HepG2 (cell line): ENCODE measurements around the gene BSND. TPM values are rescaled to one million over a fixed set of nuclear protein-coding genes. Genes with fewer than 3 reads are reported as not detected.

ENCODE experiments used
- AGO1 ChIP-seq: fragments of 200-400 bp; formaldehyde crosslinking; IDR thresholded peaks from 2 replicates; pipeline ENCODE4 v1.6.1; 2017; ENCODE audit warnings: mild to moderate bottlenecking, low read depth, low read length, moderate library complexity; ENCODE audit not compliant: poor library complexity, severe bottlenecking
- AKAP8 ChIP-seq: sonication (generic); formaldehyde crosslinking; IDR thresholded peaks from 2 replicates; pipeline ENCODE4 v1.5.1; 2020; ENCODE audit warnings: mild to moderate bottlenecking, missing genetic modification reagents
- JUN ChIP-seq: sonication (generic); formaldehyde crosslinking; IDR thresholded peaks from 2 replicates; pipeline ENCODE4 v1.4.0; 2020; ENCODE audit warnings: mild to moderate bottlenecking, missing genetic modification reagents
- MAX ChIP-seq: IDR thresholded peaks from 2 replicates; pipeline ENCODE4 v1.6.1; 2012; ENCODE audit warnings: inconsistent platforms
- MBNL3 ChIP-seq: fragments of 250-450 bp; sonication (Bioruptor Pico); conservative IDR thresholded peaks from 2 replicates; pipeline ENCODE4 v1.8.0; 2022; ENCODE audit warnings: mild to moderate bottlenecking, inconsistent platforms
- MTA1 ChIP-seq: sonication (generic); formaldehyde crosslinking; IDR thresholded peaks from 2 replicates; pipeline ENCODE4 v1.4.0; 2020; ENCODE audit warnings: missing genetic modification reagents, mild to moderate bottlenecking, borderline replicate concordance
- NR2F6 ChIP-seq, 2 experiments: IDR thresholded peaks; 2 replicates each; pipeline ENCODE4 v1.6.1; 2016; ENCODE audit warnings: antibody characterized with exemption in 1 of 2, mild to moderate bottlenecking in 1 of 2
- PHF8 ChIP-seq: sonication (generic); formaldehyde crosslinking; IDR thresholded peaks from 2 replicates; pipeline ENCODE4 v1.5.0; 2020; ENCODE audit warnings: missing genetic modification reagents
- REPIN1 ChIP-seq: sonication (generic); formaldehyde crosslinking; IDR thresholded peaks from 2 replicates; pipeline ENCODE4 v1.8.0; 2022; ENCODE audit warnings: missing genetic modification reagents, low read depth, mild to moderate bottlenecking, borderline replicate concordance
- RFXAP ChIP-seq: sonication (generic); formaldehyde crosslinking; IDR thresholded peaks from 2 replicates; pipeline ENCODE4 v1.4.0; 2020; ENCODE audit warnings: missing genetic modification reagents, borderline replicate concordance
- TBX2 ChIP-seq: sonication (generic); formaldehyde crosslinking; IDR thresholded peaks from 2 replicates; pipeline ENCODE4 v1.5.0; 2020; ENCODE audit warnings: missing genetic modification reagents, mild to moderate bottlenecking, borderline replicate concordance
- ZNF598 ChIP-seq: sonication (generic); formaldehyde crosslinking; IDR thresholded peaks from 2 replicates; pipeline ENCODE4 v1.5.1; 2020; ENCODE audit warnings: mild to moderate bottlenecking, missing genetic modification reagents, borderline replicate concordance
- ZNF607 ChIP-seq: sonication (generic); formaldehyde crosslinking; IDR thresholded peaks from 2 replicates; pipeline ENCODE4 v1.5.1; 2020; ENCODE audit warnings: missing genetic modification reagents, mild to moderate bottlenecking, borderline replicate concordance
- ZNF615 ChIP-seq: sonication (generic); formaldehyde crosslinking; IDR thresholded peaks from 2 replicates; pipeline ENCODE4 v1.5.0; 2020; ENCODE audit warnings: mild to moderate bottlenecking, missing genetic modification reagents, borderline replicate concordance
- polyA plus RNA-seq, 8 experiments: library from polyadenylated mRNA; depleted of rRNA in 3 of 8; stranded (reverse) in 7 of 8; unstranded in 1 of 8; fragments of >200 nt; fragmentation: Illumina TruSeq in 4 of 8; extraction: Trizol in 4 of 8; gene quantifications; 2 replicates each; pipeline versions ENCODE4 v1.2.1 to v1.2.3, GENCODE V29; 2011 to 2016; ENCODE audit warnings: low read depth in 4 of 8, missing spikeins in 1 of 8, mixed read lengths in 1 of 8; ENCODE audit not compliant: insufficient read depth in 1 of 8
- total RNA-seq, 5 experiments: library from RNA; depleted of rRNA; stranded (reverse); fragments of >200 nt; fragmentation: Illumina TruSeq; extraction: Trizol; gene quantifications; 2 replicates each; pipeline ENCODE4 v1.2.3, GENCODE V29; 2016; ENCODE audit warnings: low read depth in 1 of 5
- TF ChIP-seq, protein P1 (sequence below): sonication (generic); formaldehyde crosslinking; IDR thresholded peaks from 2 replicates; pipeline ENCODE4 v1.4.0; 2020; ENCODE audit warnings: missing genetic modification reagents, borderline replicate concordance
- TF ChIP-seq, protein P2 (sequence below): sonication (generic); formaldehyde crosslinking; IDR thresholded peaks from 2 replicates; pipeline ENCODE4 v1.4.0; 2020; ENCODE audit warnings: mild to moderate bottlenecking, low read depth, missing genetic modification reagents
- TF ChIP-seq, protein P3 (sequence below): sonication (generic); formaldehyde crosslinking; IDR thresholded peaks from 2 replicates; pipeline ENCODE4 v1.4.0; 2020; ENCODE audit warnings: missing genetic modification reagents
- TF ChIP-seq, protein P4 (sequence below): IDR thresholded peaks from 2 replicates; pipeline ENCODE4 v1.6.1; 2016; ENCODE audit warnings: missing biosample characterization, missing genetic modification reagents, low read depth

The BSND gene
- total and polyA plus RNA-seq, 2 of the 13 experiments (the other 11 are each of a cell fraction or from before 2014, with no cell fraction given), result not detected

- TF ChIP-seq AKAP8 (CRISPR knock-in tag) (no peak), MBNL3 (CRISPR knock-in tag) (no peak), PHF8 (no peak), REPIN1 (CRISPR knock-in tag) (no peak), JUN (CRISPR knock-in tag) (no peak), TBX2 (peak; percentile 50; the same call in 1 of the 2 replicates), ZNF607 (CRISPR knock-in tag) (no peak), RFXAP (CRISPR knock-in tag) (no peak), NR2F6 (IDR thresholded peaks at IDR 0.05) (peak; percentile 97), NR2F6 (CRISPR knock-in tag; IDR thresholded peaks at IDR 0.05) (peak; percentile 95), MAX (peak; percentile 30; the same call in 1 of the 2 replicates), ZNF598 (CRISPR knock-in tag) (peak; percentile 78), MTA1 (CRISPR knock-in tag) (peak; percentile 80; the same call in 1 of the 2 replicates), AGO1 (no peak), ZNF615 (CRISPR knock-in tag) (no peak)
- TF ChIP-seq, protein P1, sequence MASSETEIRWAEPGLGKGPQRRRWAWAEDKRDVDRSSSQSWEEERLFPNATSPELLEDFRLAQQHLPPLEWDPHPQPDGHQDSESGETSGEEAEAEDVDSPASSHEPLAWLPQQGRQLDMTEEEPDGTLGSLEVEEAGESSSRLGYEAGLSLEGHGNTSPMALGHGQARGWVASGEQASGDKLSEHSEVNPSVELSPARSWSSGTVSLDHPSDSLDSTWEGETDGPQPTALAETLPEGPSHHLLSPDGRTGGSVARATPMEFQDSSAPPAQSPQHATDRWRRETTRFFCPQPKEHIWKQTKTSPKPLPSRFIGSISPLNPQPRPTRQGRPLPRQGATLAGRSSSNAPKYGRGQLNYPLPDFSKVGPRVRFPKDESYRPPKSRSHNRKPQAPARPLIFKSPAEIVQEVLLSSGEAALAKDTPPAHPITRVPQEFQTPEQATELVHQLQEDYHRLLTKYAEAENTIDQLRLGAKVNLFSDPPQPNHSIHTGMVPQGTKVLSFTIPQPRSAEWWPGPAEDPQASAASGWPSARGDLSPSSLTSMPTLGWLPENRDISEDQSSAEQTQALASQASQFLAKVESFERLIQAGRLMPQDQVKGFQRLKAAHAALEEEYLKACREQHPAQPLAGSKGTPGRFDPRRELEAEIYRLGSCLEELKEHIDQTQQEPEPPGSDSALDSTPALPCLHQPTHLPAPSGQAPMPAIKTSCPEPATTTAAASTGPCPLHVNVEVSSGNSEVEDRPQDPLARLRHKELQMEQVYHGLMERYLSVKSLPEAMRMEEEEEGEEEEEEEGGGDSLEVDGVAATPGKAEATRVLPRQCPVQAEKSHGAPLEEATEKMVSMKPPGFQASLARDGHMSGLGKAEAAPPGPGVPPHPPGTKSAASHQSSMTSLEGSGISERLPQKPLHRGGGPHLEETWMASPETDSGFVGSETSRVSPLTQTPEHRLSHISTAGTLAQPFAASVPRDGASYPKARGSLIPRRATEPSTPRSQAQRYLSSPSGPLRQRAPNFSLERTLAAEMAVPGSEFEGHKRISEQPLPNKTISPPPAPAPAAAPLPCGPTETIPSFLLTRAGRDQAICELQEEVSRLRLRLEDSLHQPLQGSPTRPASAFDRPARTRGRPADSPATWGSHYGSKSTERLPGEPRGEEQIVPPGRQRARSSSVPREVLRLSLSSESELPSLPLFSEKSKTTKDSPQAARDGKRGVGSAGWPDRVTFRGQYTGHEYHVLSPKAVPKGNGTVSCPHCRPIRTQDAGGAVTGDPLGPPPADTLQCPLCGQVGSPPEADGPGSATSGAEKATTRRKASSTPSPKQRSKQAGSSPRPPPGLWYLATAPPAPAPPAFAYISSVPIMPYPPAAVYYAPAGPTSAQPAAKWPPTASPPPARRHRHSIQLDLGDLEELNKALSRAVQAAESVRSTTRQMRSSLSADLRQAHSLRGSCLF, result no peak
- TF ChIP-seq, protein P2, sequence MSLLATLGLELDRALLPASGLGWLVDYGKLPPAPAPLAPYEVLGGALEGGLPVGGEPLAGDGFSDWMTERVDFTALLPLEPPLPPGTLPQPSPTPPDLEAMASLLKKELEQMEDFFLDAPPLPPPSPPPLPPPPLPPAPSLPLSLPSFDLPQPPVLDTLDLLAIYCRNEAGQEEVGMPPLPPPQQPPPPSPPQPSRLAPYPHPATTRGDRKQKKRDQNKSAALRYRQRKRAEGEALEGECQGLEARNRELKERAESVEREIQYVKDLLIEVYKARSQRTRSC (CRISPR knock-in tag), result no peak
- TF ChIP-seq, protein P3, sequence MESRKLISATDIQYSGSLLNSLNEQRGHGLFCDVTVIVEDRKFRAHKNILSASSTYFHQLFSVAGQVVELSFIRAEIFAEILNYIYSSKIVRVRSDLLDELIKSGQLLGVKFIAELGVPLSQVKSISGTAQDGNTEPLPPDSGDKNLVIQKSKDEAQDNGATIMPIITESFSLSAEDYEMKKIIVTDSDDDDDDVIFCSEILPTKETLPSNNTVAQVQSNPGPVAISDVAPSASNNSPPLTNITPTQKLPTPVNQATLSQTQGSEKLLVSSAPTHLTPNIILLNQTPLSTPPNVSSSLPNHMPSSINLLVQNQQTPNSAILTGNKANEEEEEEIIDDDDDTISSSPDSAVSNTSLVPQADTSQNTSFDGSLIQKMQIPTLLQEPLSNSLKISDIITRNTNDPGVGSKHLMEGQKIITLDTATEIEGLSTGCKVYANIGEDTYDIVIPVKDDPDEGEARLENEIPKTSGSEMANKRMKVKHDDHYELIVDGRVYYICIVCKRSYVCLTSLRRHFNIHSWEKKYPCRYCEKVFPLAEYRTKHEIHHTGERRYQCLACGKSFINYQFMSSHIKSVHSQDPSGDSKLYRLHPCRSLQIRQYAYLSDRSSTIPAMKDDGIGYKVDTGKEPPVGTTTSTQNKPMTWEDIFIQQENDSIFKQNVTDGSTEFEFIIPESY (CRISPR knock-in tag), result no peak
- TF ChIP-seq, protein P4, sequence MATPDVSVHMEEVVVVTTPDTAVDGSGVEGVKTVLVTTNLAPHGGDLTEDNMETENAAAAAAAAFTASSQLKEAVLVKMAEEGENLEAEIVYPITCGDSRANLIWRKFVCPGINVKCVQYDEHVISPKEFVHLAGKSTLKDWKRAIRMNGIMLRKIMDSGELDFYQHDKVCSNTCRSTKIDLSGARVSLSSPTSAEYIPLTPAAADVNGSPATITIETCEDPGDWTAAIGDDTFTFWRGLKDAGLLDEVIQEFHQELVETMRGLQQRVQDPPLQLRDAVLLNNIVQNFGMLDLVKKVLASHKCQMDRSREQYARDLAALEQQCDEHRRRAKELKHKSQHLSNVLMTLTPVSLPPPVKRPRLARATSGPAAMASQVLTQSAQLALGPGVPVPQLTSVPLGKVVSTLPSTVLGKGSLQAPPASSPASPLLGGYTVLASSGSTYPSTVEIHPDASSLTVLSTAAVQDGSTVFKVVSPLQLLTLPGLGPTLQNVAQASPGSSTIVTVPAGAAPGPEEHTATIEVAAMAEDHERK, result no peak
These were observed 54.7 kb downstream of the BSND start (continued) for GRCh38 chr1:55053265-55053954.
